Activated T-cell treated with anti-CD3 and anti-CD28 coated beads, Interleukin-2, amount 50 U/mL, for 72 hours (primary cell): ENCODE results near the gene LRMDA. TPM values are rescaled to one million over a fixed set of nuclear protein-coding genes. Genes with fewer than 3 reads are reported as not detected.

ENCODE experiments used
- ATAC-seq, 2 donors: fragments of 150-1000 bp; cut with Tn5 transposase; replicated peaks in 1 of 2; 2 replicates each; pipeline ENCODE4 v1.10.0; 2021; ENCODE audit warnings: moderate library complexity in 2 of 2, mild to moderate bottlenecking in 1 of 2
- DNase-seq, 2 donors: peaks; one replicate each; pipeline ENCODE4 v3.0.0; 2021 to 2022; ENCODE audit warnings: mixed read lengths in 1 of 2
- H3K27ac Mint-ChIP-seq: one replicate; pipeline ENCODE4 v1.8.0; 2022; ENCODE audit warnings: mild to moderate bottlenecking, moderate library complexity, mixed read lengths
- H3K27me3 Mint-ChIP-seq: one replicate; pipeline ENCODE4 v1.8.0; 2022; ENCODE audit warnings: low read depth, mixed read lengths
- H3K36me3 Mint-ChIP-seq, 2 donors: one replicate each; pipeline ENCODE4 v1.8.0; 2022; ENCODE audit warnings: mixed read lengths in 2 of 2, mild to moderate bottlenecking in 1 of 2; ENCODE audit not compliant: insufficient read depth in 2 of 2
- H3K4me1 Mint-ChIP-seq: one replicate; pipeline ENCODE4 v1.8.0; 2022; ENCODE audit warnings: low read depth, mixed read lengths
- H3K4me3 Mint-ChIP-seq, 2 donors: one replicate each; pipeline ENCODE4 v1.8.0; 2022; ENCODE audit warnings: mild to moderate bottlenecking in 2 of 2, mixed read lengths in 2 of 2, moderate library complexity in 2 of 2
- H3K9me3 Mint-ChIP-seq, 2 donors: one replicate each; pipeline ENCODE4 v1.8.0; 2022; ENCODE audit warnings: mixed read lengths in 2 of 2
- total RNA-seq, 2 donors: library from RNA; stranded (reverse); gene quantifications; one replicate each; pipeline ENCODE4 v1.2.3, GENCODE V29; 2022

Gene LRMDA
- total RNA-seq, 2 donors from 2014 or later: not detected

- Mint-ChIP-seq H3K9me3 (no peaks in the 10 kb centered on the region), H3K36me3 (peaks cover 3% of the 10 kb centered on the region in 2 donors), H3K27me3 (peaks cover 55% of the 10 kb centered on the region), H3K4me1 (peaks cover 25% of the 10 kb centered on the region), H3K27ac (no peak overlapping the region), H3K4me3 (no peak overlapping the region)
- no peak for DNase-seq
- ATAC-seq: no peak
Observed at GRCh38 chr10:75398200-75398691, 33.2 kb upstream of the LRMDA start.

- Mint-ChIP-seq H3K4me1 (peaks cover 32% of the 10 kb centered on the region), H3K4me3 (no peak overlapping the region)
Observed at GRCh38 chr10:75398692-75399460, 32.5 kb upstream of the LRMDA start.

GRCh38 chr10:75399461-75400162 is 31.8 kb upstream of the LRMDA start:
- Mint-ChIP-seq H3K4me3 (peak overlapping the region; percentile 79 to 91), H3K36me3 (peaks cover 3% of the 10 kb centered on the region in 2 donors), H3K27me3 (peaks cover 54% of the 10 kb centered on the region)

More at GRCh38 chr10:75398692-75399460, 32.5 kb upstream of the LRMDA start:
- peaks cover 3% of the 10 kb centered on the region in 2 donors for H3K36me3 Mint-ChIP-seq
- DNase-seq: no peak
- no peak for ATAC-seq
- peaks cover 54% of the 10 kb centered on the region for H3K27me3 Mint-ChIP-seq
- H3K27ac Mint-ChIP-seq: no peak overlapping the region
- H3K9me3 Mint-ChIP-seq: no peaks in the 10 kb centered on the region

GRCh38 chr10:75400163-75400770 is 31.2 kb upstream of the LRMDA start:
- no peak for DNase-seq
- Mint-ChIP-seq H3K4me3 (peak overlapping the region; percentile 79 to 91), H3K9me3 (no peaks in the 10 kb centered on the region), H3K4me1 (peaks cover 29% of the 10 kb centered on the region), H3K27me3 (peaks cover 48% of the 10 kb centered on the region), H3K36me3 (peaks cover 0 to 3% of the 10 kb centered on the region in 2 donors), H3K27ac (no peak overlapping the region)
- no peak for ATAC-seq

More at GRCh38 chr10:75399461-75400162, 31.8 kb upstream of the LRMDA start:
- H3K4me1 Mint-ChIP-seq: peaks cover 35% of the 10 kb centered on the region
- DNase-seq (peak; percentile 67), ATAC-seq (peak; percentile 22 to 30)
- no peaks in the 10 kb centered on the region for H3K9me3 Mint-ChIP-seq
- H3K27ac Mint-ChIP-seq: no peak overlapping the region

GRCh38 chr10:75400771-75401568 is 30.5 kb upstream of the LRMDA start:
- H3K27me3 Mint-ChIP-seq: peaks cover 55% of the 10 kb centered on the region
- peak; percentile 56 to 61 for DNase-seq

GRCh38 chr10:75401569-75402485 is 29.6 kb upstream of the LRMDA start, which contains the start of gene ZNF503:
TSS of gene ZNF503 (minus strand) at chr10:75401764. CDS start at chr10:75401419, 345 bp downstream.
- Mint-ChIP-seq H3K36me3 (peaks cover 2 to 3% of the 10 kb centered on the region in 2 donors), H3K27ac (no peak within 1 kb of the TSS), H3K27me3 (peaks cover 63% of the 10 kb centered on the region), H3K4me1 (peaks cover 34% of the 10 kb centered on the region), H3K4me3 (peak within 1 kb of the TSS; percentile 79 to 91), H3K9me3 (no peaks in the 10 kb centered on the region)
- ATAC-seq: peak; percentile 73 to 74
- peak; percentile 82 to 83 for DNase-seq

More at GRCh38 chr10:75400771-75401568, 30.5 kb upstream of the LRMDA start:
- Mint-ChIP-seq H3K4me3 (peak overlapping the region; percentile 79 to 91), H3K9me3 (no peaks in the 10 kb centered on the region), H3K27ac (no peak overlapping the region), H3K4me1 (peaks cover 34% of the 10 kb centered on the region), H3K36me3 (peaks cover 2 to 3% of the 10 kb centered on the region in 2 donors)
- peak; percentile 50 to 52 for ATAC-seq

GRCh38 chr10:75402486-75403143 is 28.8 kb upstream of the LRMDA start:
- ATAC-seq (peak; percentile 26 to 28), DNase-seq (no peak)
- Mint-ChIP-seq H3K27me3 (peaks cover 68% of the 10 kb centered on the region), H3K36me3 (peaks cover 2 to 3% of the 10 kb centered on the region in 2 donors), H3K9me3 (no peaks in the 10 kb centered on the region), H3K4me1 (peaks cover 41% of the 10 kb centered on the region), H3K27ac (no peak overlapping the region), H3K4me3 (peak overlapping the region; percentile 79 to 91)

- H3K4me3 Mint-ChIP-seq: peak overlapping the region; percentile 79 to 91
- peaks cover 2 to 3% of the 10 kb centered on the region in 2 donors for H3K36me3 Mint-ChIP-seq
- peaks cover 62% of the 10 kb centered on the region for H3K27me3 Mint-ChIP-seq
- no peaks in the 10 kb centered on the region for H3K9me3 Mint-ChIP-seq
- DNase-seq (no peak), ATAC-seq (no peak)
- peaks cover 44% of the 10 kb centered on the region for H3K4me1 Mint-ChIP-seq
- no peak overlapping the region for H3K27ac Mint-ChIP-seq
Observed at GRCh38 chr10:75403144-75403938, 28.1 kb upstream of the LRMDA start.

- H3K36me3 Mint-ChIP-seq: peaks cover 2 to 3% of the 10 kb centered on the region in 2 donors
- ATAC-seq: no peak
- no peaks in the 10 kb centered on the region for H3K9me3 Mint-ChIP-seq
- H3K27ac Mint-ChIP-seq: no peak overlapping the region
- H3K4me3 Mint-ChIP-seq: peak overlapping the region; percentile 79 to 91
- H3K27me3 Mint-ChIP-seq: peaks cover 62% of the 10 kb centered on the region
- peaks cover 44% of the 10 kb centered on the region for H3K4me1 Mint-ChIP-seq
- no peak for DNase-seq
Observed at GRCh38 chr10:75403939-75404814, 27.2 kb upstream of the LRMDA start.
